ENCODE results near the gene KRT80. TPM values are rescaled to one million over a fixed set of nuclear protein-coding genes. Genes with fewer than 3 reads are reported as not detected.

Gene KRT80
- total and polyA plus RNA-seq, 2 of the 13 experiments (the other 11 are each of a cell fraction or from before 2014, with no cell fraction given): 0.27 to 0.53 TPM

DNA sequence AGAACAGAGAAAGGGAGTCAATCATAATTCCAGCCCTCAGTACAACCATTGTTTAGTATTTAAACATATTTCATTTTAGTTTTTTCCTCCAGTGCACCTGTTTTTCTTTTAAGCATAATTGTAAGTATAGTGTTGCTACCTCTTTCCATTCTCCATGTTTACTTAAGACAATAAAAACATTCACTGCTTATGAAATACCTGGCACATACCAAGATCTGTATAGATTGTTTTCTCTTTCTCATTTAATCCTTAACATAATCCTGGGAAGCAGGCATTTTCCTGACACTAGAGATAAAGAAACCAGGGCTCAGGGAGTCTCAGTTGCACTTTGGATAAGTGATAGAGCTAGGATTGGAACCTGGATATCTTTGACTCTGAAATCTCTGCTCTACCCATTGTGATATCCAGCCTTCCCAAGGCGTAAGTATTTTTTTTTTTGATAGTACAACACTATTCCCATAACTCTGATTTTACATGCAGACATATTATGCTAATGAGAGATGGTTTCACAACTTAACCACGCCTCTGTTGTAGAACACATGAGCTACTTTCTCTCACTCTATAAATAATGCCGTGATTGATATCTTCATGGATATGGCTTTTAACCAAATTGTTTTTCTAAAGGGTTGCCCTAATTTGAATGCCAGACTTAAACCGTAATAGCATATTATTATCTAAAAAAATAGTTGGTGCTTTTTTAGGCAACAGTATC is 29.4 kb upstream of the KRT80 start (continued):
- no peak for TF ChIP-seq ZNF564 (CRISPR knock-in tag; IDR thresholded peaks at IDR 0.05)
- TF ChIP-seq, protein P1, sequence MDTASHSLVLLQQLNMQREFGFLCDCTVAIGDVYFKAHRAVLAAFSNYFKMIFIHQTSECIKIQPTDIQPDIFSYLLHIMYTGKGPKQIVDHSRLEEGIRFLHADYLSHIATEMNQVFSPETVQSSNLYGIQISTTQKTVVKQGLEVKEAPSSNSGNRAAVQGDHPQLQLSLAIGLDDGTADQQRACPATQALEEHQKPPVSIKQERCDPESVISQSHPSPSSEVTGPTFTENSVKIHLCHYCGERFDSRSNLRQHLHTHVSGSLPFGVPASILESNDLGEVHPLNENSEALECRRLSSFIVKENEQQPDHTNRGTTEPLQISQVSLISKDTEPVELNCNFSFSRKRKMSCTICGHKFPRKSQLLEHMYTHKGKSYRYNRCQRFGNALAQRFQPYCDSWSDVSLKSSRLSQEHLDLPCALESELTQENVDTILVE (CRISPR knock-in tag; IDR thresholded peaks at IDR 0.05): no peak
- TF ChIP-seq, protein P2, sequence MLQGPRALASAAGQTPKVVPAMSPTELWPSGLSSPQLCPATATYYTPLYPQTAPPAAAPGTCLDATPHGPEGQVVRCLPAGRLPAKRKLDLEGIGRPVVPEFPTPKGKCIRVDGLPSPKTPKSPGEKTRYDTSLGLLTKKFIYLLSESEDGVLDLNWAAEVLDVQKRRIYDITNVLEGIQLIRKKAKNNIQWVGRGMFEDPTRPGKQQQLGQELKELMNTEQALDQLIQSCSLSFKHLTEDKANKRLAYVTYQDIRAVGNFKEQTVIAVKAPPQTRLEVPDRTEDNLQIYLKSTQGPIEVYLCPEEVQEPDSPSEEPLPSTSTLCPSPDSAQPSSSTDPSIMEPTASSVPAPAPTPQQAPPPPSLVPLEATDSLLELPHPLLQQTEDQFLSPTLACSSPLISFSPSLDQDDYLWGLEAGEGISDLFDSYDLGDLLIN (CRISPR knock-in tag; IDR thresholded peaks at IDR 0.05; ENCODE audit: borderline replicate concordance): no peak
- no peak for TF ChIP-seq SNAI1 (CRISPR knock-in tag; IDR thresholded peaks at IDR 0.05; ENCODE audit: borderline replicate concordance)
- no peak for TF ChIP-seq MLLT10 (CRISPR knock-in tag; IDR thresholded peaks at IDR 0.05)
- TF ChIP-seq TEAD2 (CRISPR knock-in tag; IDR thresholded peaks at IDR 0.05): no peak
- no peak for TF ChIP-seq MIXL1 (CRISPR knock-in tag; IDR thresholded peaks at IDR 0.05)
- TF ChIP-seq ZZZ3 (CRISPR knock-in tag; IDR thresholded peaks at IDR 0.05; ENCODE audit: borderline replicate concordance): no peak

DNA sequence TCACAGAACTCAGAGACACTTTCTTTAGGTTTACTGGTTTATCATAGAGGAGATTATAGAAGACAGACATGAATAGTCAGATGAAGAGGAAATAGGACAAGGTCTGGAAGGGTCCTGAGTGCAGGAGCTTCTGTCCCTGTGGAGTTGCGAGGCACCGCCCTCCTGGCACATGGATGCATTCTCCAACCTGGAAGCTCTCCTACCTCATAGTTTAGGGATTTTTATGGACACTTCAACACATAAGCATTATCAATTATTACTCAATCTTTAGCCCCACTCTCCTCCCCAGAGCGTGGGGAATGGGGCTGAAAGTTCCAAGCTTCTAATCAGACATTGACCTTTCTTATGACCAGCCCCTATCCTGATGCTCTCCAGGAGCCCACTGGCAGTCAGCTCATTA is 28.7 kb upstream of the KRT80 start:
- Histone ChIP-seq H3K4me3 (replicated peaks in 1 of 3; ENCODE audit: insufficient read depth in 1 of 3, low read depth in 2 of 3, low read length in 3 of 3) (no peak overlapping the region), H3K9ac (ENCODE audit: insufficient read depth, low read depth, low read length) (no peak overlapping the region), H3K36me3 (replicated peaks in 1 of 2; ENCODE audit: control insufficient read depth in 1 of 2, insufficient read depth in 2 of 2, low read length in 2 of 2) (no peaks in the 10 kb centered on the region), H4K20me1 (ENCODE audit: insufficient read depth, low read length) (no peaks in the 10 kb centered on the region), H3K4me1 (ENCODE audit: insufficient read depth, low read length) (peaks cover 5% of the 10 kb centered on the region; the same call in 1 of the 2 replicates), H3K9me3 (ENCODE audit: low read length) (no peaks in the 10 kb centered on the region), H2AFZ (ENCODE audit: low read length) (no peak overlapping the region), H3K27ac (ENCODE audit: extremely low read length, insufficient read depth, low read length) (no peak overlapping the region), H3K27me3 (ENCODE audit: control insufficient read depth in 1 of 2, insufficient read depth in 2 of 2, low read length in 2 of 2) (peaks cover 0 to 3% of the 10 kb centered on the region in 2 experiments; a peak in 1 of 5 replicates), H3K79me2 (ENCODE audit: insufficient read depth, low read length) (no peaks in the 10 kb centered on the region), H3K4me2 (ENCODE audit: low read depth, low read length) (no peak overlapping the region)
- BruUV-seq (replicated peaks): no TSS peak
- DNase-seq (ENCODE audit: low spot score) (no peak), FAIRE-seq (no peak), ATAC-seq (no peak)
- WGBS (ENCODE audit: low lambda C conversion rate): 29% methylated on average over 3 of the region's 3 CpGs
- intact Hi-C loops (cut with micrococcal nuclease; ENCODE audit: unreplicated experiment): no loop called here
- in situ Hi-C loops (cut with HindIII; ENCODE audit: extremely low pct_ligation_motif_present, low pct_unique_long_range_greater_than_20kb): no loop called here
- ChIA-PET POLR2A (no interaction called here), CTCF (ENCODE audit: low intra/inter-chr PET ratio, low total read pairs) (no interaction called here)
- TF ChIP-seq RNF2 (conservative IDR thresholded peaks at IDR 0.05; ENCODE audit: low read depth) (no peak), ZNF747 (CRISPR knock-in tag; IDR thresholded peaks at IDR 0.05; ENCODE audit: borderline replicate concordance) (no peak), ZNF589 (CRISPR knock-in tag; conservative IDR thresholded peaks at IDR 0.05) (no peak), ETV5 (CRISPR knock-in tag; IDR thresholded peaks at IDR 0.05; ENCODE audit: borderline replicate concordance) (no peak), DNMT3B (CRISPR knock-in tag; conservative IDR thresholded peaks at IDR 0.05) (no peak), ZBTB1 (CRISPR knock-in tag; IDR thresholded peaks at IDR 0.05; ENCODE audit: borderline replicate concordance) (no peak), SNAPC2 (CRISPR knock-in tag; IDR thresholded peaks at IDR 0.05) (no peak), ZNF44 (CRISPR knock-in tag; IDR thresholded peaks at IDR 0.05) (no peak)
- TF ChIP-seq, protein P3, sequence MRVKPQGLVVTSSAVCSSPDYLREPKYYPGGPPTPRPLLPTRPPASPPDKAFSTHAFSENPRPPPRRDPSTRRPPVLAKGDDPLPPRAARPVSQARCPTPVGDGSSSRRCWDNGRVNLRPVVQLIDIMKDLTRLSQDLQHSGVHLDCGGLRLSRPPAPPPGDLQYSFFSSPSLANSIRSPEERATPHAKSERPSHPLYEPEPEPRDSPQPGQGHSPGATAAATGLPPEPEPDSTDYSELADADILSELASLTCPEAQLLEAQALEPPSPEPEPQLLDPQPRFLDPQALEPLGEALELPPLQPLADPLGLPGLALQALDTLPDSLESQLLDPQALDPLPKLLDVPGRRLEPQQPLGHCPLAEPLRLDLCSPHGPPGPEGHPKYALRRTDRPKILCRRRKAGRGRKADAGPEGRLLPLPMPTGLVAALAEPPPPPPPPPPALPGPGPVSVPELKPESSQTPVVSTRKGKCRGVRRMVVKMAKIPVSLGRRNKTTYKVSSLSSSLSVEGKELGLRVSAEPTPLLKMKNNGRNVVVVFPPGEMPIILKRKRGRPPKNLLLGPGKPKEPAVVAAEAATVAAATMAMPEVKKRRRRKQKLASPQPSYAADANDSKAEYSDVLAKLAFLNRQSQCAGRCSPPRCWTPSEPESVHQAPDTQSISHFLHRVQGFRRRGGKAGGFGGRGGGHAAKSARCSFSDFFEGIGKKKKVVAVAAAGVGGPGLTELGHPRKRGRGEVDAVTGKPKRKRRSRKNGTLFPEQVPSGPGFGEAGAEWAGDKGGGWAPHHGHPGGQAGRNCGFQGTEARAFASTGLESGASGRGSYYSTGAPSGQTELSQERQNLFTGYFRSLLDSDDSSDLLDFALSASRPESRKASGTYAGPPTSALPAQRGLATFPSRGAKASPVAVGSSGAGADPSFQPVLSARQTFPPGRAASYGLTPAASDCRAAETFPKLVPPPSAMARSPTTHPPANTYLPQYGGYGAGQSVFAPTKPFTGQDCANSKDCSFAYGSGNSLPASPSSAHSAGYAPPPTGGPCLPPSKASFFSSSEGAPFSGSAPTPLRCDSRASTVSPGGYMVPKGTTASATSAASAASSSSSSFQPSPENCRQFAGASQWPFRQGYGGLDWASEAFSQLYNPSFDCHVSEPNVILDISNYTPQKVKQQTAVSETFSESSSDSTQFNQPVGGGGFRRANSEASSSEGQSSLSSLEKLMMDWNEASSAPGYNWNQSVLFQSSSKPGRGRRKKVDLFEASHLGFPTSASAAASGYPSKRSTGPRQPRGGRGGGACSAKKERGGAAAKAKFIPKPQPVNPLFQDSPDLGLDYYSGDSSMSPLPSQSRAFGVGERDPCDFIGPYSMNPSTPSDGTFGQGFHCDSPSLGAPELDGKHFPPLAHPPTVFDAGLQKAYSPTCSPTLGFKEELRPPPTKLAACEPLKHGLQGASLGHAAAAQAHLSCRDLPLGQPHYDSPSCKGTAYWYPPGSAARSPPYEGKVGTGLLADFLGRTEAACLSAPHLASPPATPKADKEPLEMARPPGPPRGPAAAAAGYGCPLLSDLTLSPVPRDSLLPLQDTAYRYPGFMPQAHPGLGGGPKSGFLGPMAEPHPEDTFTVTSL (CRISPR knock-in tag; IDR thresholded peaks at IDR 0.05; ENCODE audit: borderline replicate concordance): no peak
